Peyer's patch (tissue), 4 donors: ENCODE results near the gene NDUFV3. TPM values are rescaled to one million over a fixed set of nuclear protein-coding genes. Genes with fewer than 3 reads are reported as not detected.

Experiments used
- DNase-seq, 3 donors: peaks; one replicate each; pipeline ENCODE4 v3.0.0-alpha.2; 2017 to 2019
- H3K27ac ChIP-seq, 4 donors: fragments of 200-600 bp; sonication (generic); one replicate each; pipeline ENCODE4 v1.5.1; 2016 to 2019
- H3K27me3 ChIP-seq, 2 donors: fragments of 200-600 bp; sonication (generic); one replicate each; pipeline ENCODE4 v1.5.1; 2019
- H3K36me3 ChIP-seq, 3 donors: fragments of 200-600 bp; sonication (generic); one replicate each; pipeline ENCODE4 v1.5.1; 2016 to 2019
- H3K4me1 ChIP-seq, 4 donors: fragments of 200-600 bp; sonication (generic); one replicate each; pipeline ENCODE4 v1.5.1; 2016 to 2019
- H3K4me3 ChIP-seq, 4 donors: fragments of 200-600 bp; sonication (generic); 1 replicate in 3 of 4; 2 replicates in 1 of 4; pipeline ENCODE4 v1.5.1; 2016 to 2019; ENCODE audit warnings: mild to moderate bottlenecking in 1 of 4
- H3K9me3 ChIP-seq, 4 donors: fragments of 200-600 bp; sonication (generic); one replicate each; pipeline ENCODE4 v1.5.1; 2016 to 2019; ENCODE audit warnings: mild to moderate bottlenecking in 1 of 4
- CTCF ChIP-seq, 6 experiments: fragments of 450-650 bp in 4 of 6; fragments of 200-600 bp in 2 of 6; sonication (generic) in 1 of 6; IDR thresholded peaks; one replicate each; pipeline ENCODE4 v1.5.1; 2017 to 2019; ENCODE audit warnings: antibody characterized with exemption in 6 of 6, mild to moderate bottlenecking in 3 of 6, moderate library complexity in 1 of 6
- POLR2A ChIP-seq, 2 donors: fragments of 450-650 bp; IDR thresholded peaks; one replicate each; pipeline ENCODE4 v1.5.1; 2017; ENCODE audit warnings: antibody characterized with exemption in 2 of 2, mild to moderate bottlenecking in 2 of 2, moderate library complexity in 2 of 2
- small RNA-seq, 2 donors: library from RNA; depleted of rRNA; stranded (forward); fragments of <200 nt; gene quantifications; one replicate each; pipeline ENCODE3, GENCODE V24; 2016
- total RNA-seq, 4 donors: library from RNA; depleted of rRNA; stranded (reverse); fragments of >200 nt; gene quantifications; one replicate each; pipeline ENCODE4 v1.1.0, GENCODE V29; 2016

NDUFV3 gene
- total RNA-seq, 4 donors from 2014 or later, result 32.9 to 73.4 (median 54.9) TPM

DNA sequence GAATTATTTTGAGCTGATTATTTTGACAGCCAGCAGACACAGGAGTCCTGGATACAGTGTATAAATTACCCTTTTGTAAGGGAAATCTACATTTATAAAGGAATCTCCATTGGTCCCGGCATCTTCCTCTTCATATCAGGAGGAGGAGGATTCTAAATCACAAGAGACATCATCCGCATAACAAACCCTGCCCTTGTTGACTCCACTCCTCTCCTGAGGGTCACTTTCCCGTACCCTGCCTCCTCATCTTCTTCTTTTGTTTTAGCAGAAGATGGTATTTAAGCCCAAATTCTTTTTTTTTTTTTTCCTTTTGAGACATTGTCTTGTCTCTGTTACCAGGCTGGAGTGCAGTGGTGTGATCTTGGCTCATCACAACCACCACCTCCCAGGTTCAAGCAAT, 66.6 kb downstream of the NDUFV3 start:
- Histone ChIP-seq H3K4me1 (no peaks in the 10 kb centered on the region), H3K27me3 (no peaks in the 10 kb centered on the region), H3K27ac (no peak overlapping the region), H3K4me3 (no peak overlapping the region), H3K36me3 (no peaks in the 10 kb centered on the region), H3K9me3 (no peaks in the 10 kb centered on the region)
- no peak for DNase-seq
- TF ChIP-seq POLR2A (IDR thresholded peaks at IDR 0.05) (no peak), CTCF (IDR thresholded peaks at IDR 0.05) (no peak)

- no peaks in the 10 kb centered on the region for H3K36me3 ChIP-seq
- no peak overlapping the region for H3K27ac ChIP-seq
- TF ChIP-seq CTCF (IDR thresholded peaks at IDR 0.05), result no peak
- TF ChIP-seq POLR2A (IDR thresholded peaks at IDR 0.05), result no peak
- no peak overlapping the region for H3K4me3 ChIP-seq
- no peaks in the 10 kb centered on the region for H3K9me3 ChIP-seq
- H3K4me1 ChIP-seq, result no peaks in the 10 kb centered on the region
- no peaks in the 10 kb centered on the region for H3K27me3 ChIP-seq
- DNase-seq, result no peak
These were observed 69.4 kb downstream of the NDUFV3 start for GRCh38 chr21:42962380-42963007.

Small RNA genes within 50 kb of the gene (small RNA-seq; reads per million reads assigned to genes)
- 0 reads per million in 2 donors for gene MIR5692B

Other genes starting within 250 kb of the NDUFV3 start
- 100 to 1,000 TPM in 3 of 4 donors, 10 to 100 TPM in 1; 92.4 to 478 (median 444) TPM for gene PDE9A, start 239.7 kb upstream of the NDUFV3 start, total RNA-seq
- gene WDR4, start 13.8 kb upstream of the NDUFV3 start, total RNA-seq, result 10 to 100 TPM; 12.8 to 51.2 (median 26.3) TPM
- gene ERVH48-1, start 32.3 kb downstream of the NDUFV3 start, total RNA-seq, result not detected
- gene PKNOX1, start 81.3 kb downstream of the NDUFV3 start, total RNA-seq, result 10 to 100 TPM in 3 of 4 donors, 1 to 10 TPM in 1; 7.4 to 28.1 (median 14.1) TPM
- 10 to 100 TPM; 24.8 to 59.4 (median 27.1) TPM for gene CBS, start 182.5 kb downstream of the NDUFV3 start, total RNA-seq
- gene U2AF1, start 214.3 kb downstream of the NDUFV3 start, total RNA-seq, result 10 to 100 TPM; 28.1 to 53.6 (median 48.2) TPM